Panc1 (cell line): ENCODE data around the gene SAV1.
"Not testable (repeated sequence)": the region's sequence is repeated elsewhere in the genome, so short reads cannot be mapped to it uniquely, and the experiment has no call there.

Experiments
- CTCF ChIP-seq: fragments of 450-650 bp; IDR thresholded peaks from 2 replicates; pipeline ENCODE4 v1.5.1; 2017; ENCODE audit warnings: mild to moderate bottlenecking
- SIN3A ChIP-seq: IDR thresholded peaks from 2 replicates; pipeline ENCODE4 v1.6.1; 2012; ENCODE audit warnings: low read depth, mild to moderate bottlenecking, low read length, moderate library complexity, borderline replicate concordance; ENCODE audit not compliant: insufficient read depth
- TF ChIP-seq, protein P1 (sequence below), 2 experiments: IDR thresholded peaks; 2 replicates each; pipeline ENCODE4 v1.6.1; 2011 to 2012; ENCODE audit warnings: low read depth in 2 of 2, control low read depth in 1 of 2, low read length in 1 of 2, mild to moderate bottlenecking in 1 of 2, moderate library complexity in 1 of 2; ENCODE audit not compliant: insufficient read depth in 1 of 2

GRCh38 chr14:50694260-50694659, 26.2 kb upstream of the SAV1 start:
- not testable (repeated sequence) for TF ChIP-seq CTCF, SIN3A
- TF ChIP-seq, protein P1, sequence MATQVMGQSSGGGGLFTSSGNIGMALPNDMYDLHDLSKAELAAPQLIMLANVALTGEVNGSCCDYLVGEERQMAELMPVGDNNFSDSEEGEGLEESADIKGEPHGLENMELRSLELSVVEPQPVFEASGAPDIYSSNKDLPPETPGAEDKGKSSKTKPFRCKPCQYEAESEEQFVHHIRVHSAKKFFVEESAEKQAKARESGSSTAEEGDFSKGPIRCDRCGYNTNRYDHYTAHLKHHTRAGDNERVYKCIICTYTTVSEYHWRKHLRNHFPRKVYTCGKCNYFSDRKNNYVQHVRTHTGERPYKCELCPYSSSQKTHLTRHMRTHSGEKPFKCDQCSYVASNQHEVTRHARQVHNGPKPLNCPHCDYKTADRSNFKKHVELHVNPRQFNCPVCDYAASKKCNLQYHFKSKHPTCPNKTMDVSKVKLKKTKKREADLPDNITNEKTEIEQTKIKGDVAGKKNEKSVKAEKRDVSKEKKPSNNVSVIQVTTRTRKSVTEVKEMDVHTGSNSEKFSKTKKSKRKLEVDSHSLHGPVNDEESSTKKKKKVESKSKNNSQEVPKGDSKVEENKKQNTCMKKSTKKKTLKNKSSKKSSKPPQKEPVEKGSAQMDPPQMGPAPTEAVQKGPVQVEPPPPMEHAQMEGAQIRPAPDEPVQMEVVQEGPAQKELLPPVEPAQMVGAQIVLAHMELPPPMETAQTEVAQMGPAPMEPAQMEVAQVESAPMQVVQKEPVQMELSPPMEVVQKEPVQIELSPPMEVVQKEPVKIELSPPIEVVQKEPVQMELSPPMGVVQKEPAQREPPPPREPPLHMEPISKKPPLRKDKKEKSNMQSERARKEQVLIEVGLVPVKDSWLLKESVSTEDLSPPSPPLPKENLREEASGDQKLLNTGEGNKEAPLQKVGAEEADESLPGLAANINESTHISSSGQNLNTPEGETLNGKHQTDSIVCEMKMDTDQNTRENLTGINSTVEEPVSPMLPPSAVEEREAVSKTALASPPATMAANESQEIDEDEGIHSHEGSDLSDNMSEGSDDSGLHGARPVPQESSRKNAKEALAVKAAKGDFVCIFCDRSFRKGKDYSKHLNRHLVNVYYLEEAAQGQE (IDR thresholded peaks at IDR 0.05; ENCODE audit: insufficient read depth in 1 of 2, low read depth in 2 of 2, low read length in 1 of 2): not testable (repeated sequence)
